Activated CD4-positive, CD25-positive, alpha-beta regulatory T cell treated with anti-CD3 and anti-CD28 coated beads, Interleukin-2, amount 50 U/mL, for 72 hours (primary cell): ENCODE measurements around the gene GNG7.
"Not testable (repeated sequence)": the region's sequence is repeated elsewhere in the genome, so short reads cannot be mapped to it uniquely, and the experiment has no call there.

Experiments used
- DNase-seq: peaks from one replicate; pipeline ENCODE4 v3.0.0; 2021

The GNG7 gene

DNA sequence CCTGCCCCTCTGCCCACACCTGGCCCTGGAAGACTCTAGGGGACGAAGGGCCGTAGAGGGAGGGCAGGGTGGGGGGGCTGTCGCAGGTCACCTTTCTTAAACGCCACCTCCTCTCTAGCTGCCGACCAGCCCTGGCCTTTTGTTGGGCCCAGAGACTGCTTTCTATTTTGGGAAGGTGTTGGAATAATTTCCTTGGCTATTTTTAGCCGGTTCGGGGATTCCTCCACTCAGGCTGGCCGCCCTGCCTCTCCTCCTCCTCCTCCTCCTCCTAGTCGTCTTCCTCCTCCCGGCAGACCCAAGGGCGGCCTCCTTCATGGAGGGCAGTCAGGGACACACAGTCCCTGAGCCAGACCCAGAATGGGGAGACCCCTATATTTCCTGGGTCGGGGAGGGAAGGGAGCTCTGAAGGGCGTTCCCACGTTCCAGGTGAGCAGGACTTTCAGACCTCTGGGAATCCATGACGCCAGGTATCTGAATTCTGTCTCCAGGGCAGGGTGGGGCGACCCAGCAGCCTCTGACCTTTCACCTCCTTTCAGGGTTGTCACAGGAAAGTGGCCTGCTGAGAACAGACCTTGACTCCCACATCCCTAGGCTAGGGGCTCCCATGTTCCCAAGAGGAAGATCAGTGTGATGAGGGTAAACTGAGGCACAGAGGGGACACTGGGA is 206.7 kb downstream of the GNG7 start:
- no peak for DNase-seq

DNA sequence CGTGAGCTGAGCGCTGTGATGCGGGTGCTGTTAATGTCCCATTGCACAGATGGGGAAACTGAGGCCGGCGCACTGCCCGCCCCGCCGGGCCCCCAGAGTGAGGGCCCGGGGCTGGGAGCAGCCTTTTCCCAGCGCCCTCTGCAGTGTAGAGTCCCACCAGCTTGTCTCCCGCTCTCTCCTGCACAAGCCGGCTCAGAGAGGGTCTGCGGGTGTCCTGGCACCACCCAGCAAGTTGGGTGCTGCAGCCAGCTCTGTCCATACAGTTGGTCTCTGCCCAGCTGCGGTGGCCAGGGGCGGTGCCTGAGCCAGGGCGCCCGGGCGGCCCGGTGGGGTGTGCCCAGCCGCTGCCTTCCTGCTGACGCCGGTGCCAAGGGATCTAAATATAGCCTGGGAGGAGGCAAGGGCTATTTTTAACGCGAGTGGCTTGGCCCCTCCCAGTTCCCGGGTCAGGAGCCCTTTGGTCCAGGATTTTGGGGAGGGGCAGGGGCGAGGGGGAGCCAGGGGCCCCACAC is 207.3 kb downstream of the GNG7 start:
- no peak for DNase-seq

- DNase-seq: no peak
Observed at GRCh38 chr19:2494447-2495129, 207.9 kb downstream of the GNG7 start.

DNA sequence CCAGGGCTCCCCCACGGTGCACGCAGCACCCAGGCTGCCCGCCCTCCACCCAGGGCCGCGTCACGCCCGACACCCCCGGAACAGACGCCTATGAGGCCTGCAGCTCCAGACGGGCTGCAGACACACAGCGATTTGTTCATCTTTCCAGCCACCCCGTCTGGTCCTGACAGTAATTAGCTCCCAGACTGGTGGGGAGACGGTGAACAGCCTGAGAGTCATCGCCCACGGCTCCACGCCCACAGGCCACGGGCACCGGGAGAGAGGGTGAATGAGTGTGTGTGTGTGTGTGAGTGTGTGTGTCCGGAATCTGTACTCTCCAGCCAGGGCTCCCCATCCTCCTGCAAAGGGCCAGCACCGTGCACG is 208.4 kb downstream of the GNG7 start:
- DNase-seq: no peak

DNA sequence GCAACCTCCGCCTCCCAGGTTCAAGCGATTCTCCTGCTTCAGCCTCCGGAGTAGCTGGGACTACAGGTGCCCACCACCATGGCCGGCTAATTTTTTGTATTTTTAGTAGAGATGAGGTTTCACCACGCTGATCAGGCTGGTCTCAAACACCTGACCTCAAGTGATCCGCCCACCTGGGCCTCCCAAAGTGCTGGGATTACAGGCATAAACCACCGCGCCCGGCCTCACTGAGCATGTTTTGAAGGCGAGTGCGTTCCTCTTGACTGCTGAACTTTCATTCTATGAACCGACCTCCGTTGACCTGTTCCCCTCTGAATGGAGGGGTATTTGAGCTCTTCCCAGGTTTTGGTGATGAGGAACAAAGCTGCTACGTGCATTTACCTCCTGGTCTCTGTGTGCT is 209.0 kb downstream of the GNG7 start:
- DNase-seq: not testable (repeated sequence)

GRCh38 chr19:2492870-2493269 is 209.6 kb downstream of the GNG7 start:
- DNase-seq: no peak

GRCh38 chr19:2491130-2491801 is 211.2 kb downstream of the GNG7 start:
- no peak for DNase-seq

- DNase-seq: no peak
Observed at GRCh38 chr19:2490659-2491058, 211.8 kb downstream of the GNG7 start.

DNA sequence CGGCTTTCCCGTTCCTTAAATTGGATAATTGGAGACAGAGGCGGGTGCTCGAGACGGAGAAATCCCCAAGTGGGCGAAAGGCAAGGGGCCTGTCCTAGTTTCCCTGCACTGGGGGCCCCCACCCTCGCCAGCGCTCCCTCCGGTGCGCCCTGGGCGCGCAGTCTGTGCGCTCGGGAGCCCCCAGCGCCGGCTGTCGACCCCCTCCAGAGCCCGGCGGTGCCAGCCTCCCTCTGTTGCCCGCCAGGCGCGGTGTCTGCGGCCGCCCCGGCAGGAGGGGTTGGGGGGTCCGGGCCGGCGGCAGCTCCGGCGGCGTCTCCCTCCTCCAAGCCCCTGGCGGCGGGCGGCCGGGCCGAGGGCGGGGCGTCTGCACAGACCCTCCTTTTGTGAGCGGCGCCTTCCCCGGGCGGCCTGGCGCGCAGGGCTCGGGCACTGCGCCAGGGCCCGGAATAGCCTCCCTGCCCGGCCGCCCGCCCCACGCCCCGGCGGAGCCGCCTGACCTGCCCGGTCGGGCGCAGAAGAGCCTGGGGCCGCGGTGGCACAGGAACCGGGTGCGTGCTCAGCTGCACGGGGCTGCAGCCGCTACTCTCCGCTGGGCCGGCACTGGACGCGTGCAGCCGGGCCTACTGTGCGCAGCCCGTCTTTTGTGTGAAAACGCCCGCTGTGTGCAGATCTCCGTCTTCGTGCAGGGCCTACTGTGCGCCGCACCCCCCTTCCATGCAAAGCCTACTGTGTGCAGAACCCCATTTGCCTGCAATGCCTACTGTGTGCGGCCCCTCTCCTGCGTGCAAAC is 213.4 kb downstream of the GNG7 start:
- DNase-seq: no peak

DNA sequence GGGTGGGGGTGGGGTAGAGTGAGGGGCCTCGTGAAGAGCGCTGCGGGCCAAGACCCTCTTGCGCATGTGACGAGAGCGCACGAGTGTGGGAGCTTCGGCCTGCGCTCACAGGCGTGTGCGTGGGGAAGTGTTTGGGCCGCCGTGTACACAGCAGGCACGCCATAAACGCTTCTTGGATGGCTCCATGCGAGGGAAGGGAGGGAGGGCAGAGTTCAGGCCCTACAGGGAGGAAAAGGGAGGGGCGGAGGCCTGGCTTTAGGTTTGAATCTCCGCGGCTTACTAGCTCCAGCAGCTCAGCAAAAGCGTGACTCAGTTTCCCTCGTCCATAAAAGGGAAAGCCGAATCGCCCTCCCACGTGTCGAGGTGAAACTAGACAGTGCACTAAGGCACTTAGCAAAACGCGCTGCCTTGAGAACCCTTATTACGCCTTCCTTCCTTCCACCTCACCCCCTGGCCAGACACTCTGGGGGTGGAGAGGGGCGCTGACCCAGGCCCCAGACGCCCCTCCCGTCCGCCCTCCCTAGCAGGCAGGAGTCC is 214.0 kb downstream of the GNG7 start:
- DNase-seq: no peak

DNA sequence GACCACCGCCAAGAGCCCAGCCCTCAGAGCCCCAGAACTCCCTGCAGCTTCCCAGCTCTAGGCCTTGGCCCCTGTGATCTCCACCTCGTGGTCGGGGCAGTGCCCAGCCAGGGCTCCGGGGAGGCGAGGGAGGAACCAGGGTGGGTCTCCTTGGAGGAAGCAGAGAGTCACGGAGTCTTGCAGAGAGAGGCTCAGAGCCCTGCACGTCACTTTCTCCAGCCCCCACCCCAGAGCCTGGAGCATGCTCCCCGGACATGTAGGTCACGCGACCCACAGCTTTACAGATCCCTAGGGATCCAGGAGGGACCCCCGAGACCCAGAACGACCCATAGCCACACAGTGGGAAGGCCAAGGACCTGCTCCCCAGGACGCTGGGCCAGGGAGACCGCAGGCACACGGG is 214.7 kb downstream of the GNG7 start:
- DNase-seq: no peak

DNA sequence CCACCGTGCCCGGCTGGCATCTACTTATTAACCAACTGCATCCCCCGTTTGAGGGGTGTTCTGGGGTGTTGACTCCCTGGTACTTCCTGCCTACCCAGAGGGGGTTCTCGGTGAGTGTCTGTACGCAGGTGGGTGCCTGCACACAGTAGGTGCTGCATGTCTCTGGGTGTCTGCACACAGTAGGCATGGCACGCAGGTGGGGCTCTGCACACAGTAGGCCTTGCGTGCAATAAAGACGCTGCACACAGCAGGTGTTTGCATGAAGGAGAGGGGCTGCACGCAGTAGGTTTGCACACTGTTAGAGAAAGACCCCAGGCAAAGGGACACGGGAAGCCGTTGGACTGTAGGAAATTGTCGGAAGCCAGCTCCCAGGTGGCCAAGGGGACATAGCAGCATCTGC is 215.4 kb downstream of the GNG7 start:
- no peak for DNase-seq

DNA sequence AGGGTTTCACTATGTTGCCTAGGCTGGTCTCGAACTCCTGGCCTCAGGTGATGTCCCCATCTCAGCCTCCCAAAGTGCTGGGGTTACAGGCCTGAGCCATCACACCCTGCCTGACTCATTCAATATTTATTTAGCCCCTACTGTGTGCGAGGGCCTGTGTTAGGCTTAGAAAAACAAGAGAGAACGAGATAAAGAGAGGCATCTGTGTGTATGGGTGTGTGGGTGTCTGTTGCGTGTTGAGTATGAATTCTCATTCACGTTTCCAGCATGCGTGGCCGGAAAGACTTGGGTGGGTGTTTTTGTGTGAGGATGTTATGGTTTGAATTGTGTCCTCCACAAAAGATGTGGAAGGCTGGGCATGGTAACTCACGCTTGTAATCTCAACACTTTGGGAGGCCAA is 217.1 kb downstream of the GNG7 start:
- no peak for DNase-seq

DNA sequence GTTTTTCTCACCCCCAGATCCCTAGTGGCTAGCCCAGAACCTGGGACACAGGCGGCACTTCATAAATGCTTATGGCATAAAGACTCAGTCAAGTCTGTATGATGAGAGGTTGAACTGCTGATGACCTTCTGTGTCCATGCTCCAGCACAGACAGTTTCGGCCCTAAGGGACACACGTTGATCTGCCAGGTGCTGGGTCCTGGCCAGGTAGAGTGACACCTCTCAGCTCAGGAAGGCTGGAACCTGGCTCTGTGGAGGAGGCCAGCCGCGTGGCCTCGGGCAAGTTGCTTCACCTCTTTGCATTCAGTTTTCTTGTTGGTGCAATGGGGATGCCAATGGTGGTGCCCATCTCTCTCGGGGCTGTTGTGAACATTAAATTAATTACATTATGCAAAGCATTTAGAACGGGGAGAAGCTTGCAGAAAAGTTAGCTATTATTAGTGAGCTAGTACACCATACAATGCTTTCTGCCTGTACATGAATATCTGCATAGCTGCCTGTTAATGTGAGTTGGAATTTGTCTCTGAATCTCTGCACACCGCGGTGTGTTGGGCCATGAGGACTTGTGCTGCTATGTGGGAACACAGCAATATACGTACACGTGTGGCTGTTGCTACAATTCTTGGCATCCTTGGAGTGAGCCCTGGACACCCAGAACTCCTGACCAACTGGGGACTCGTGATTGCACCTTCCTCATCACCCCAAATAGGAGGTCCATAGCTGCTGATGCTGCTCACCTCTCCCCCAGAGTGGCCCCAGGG is 218.1 kb downstream of the GNG7 start:
- no peak for DNase-seq

GRCh38 chr19:2483484-2484151 is 218.9 kb downstream of the GNG7 start:
- no peak for DNase-seq

GRCh38 chr19:2483084-2483483 is 219.4 kb downstream of the GNG7 start:
- no peak for DNase-seq

DNA sequence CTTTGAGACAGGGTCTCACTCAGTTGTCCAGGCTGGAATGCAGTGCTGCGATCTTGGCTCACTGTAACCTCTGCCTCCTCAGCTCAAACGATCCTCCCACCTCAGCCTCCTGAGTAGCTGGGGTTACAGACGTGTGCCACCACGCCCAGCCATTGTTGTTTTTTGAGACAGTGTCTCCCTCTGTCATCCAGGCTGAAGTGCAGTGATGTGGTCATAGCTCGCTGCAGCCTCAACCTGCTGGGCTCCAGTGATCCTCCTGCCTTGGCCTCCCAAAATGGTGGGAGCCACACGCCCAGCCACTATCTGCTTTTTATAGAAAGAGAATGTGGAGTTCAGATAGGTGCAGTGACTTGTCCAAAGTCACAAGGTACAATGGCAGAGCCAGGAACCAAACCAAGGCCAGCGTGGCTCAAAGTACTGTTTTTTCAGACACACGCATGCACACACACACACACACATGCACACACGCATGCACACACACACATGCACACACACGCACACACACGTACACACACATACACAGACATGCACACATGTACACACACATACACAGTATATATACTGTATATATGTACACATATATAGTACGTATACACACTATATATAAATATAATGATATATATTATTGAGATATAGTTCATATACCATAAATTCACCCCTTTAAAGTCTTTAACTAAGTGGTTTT is 220.0 kb downstream of the GNG7 start:
- no peak for DNase-seq

GRCh38 chr19:2481466-2481865 is 221.0 kb downstream of the GNG7 start:
- DNase-seq: no peak

GRCh38 chr19:2479556-2480194 is 222.8 kb downstream of the GNG7 start:
- no peak for DNase-seq

GRCh38 chr19:2478756-2479555 is 223.5 kb downstream of the GNG7 start:
- DNase-seq: peak; percentile 65
